ENCODE data around the gene TBX21. TPM values are rescaled to one million over a fixed set of nuclear protein-coding genes. Genes with fewer than 3 reads are reported as not detected.

Gene TBX21
- total RNA-seq, 1 experiment from 2014 or later, result not detected

- Histone ChIP-seq H3K27me3 (ENCODE audit: low read length) (no peaks in the 10 kb centered on the region), H3K4me3 (ENCODE audit: low read length) (no peak overlapping the region), H3K27ac (ENCODE audit: low read length) (no peak overlapping the region), H3K79me2 (ENCODE audit: low read length) (no peaks in the 10 kb centered on the region), H3K4me2 (ENCODE audit: low read length) (no peak overlapping the region), H4K20me1 (ENCODE audit: low read length) (no peaks in the 10 kb centered on the region), H3F3A (ENCODE audit: low read length, unreplicated experiment) (peaks cover 5% of the 10 kb centered on the region), H3K9me2 (replicated peaks; ENCODE audit: low read length) (no peaks in the 10 kb centered on the region), H3K9ac (ENCODE audit: low read length) (no peak overlapping the region), H3K36me3 (ENCODE audit: low read depth, low read length) (peaks cover 10% of the 10 kb centered on the region; the same call in 1 of the 2 replicates), H3K4me1 (ENCODE audit: insufficient read depth, low read length) (peaks cover 12% of the 10 kb centered on the region; the same call in 1 of the 2 replicates), H3K9me3 (ENCODE audit: low read length) (no peaks in the 10 kb centered on the region), H2AFZ (ENCODE audit: low read length) (no peak overlapping the region)
- DNase-seq (no peak), ATAC-seq (no peak)
- POLR2A ChIA-PET (ENCODE audit: unreplicated experiment), result no interaction called here
- no TSS peak for BruUV-seq (replicated peaks)
- CTCF ChIA-PET, result no interaction called here
- TF ChIP-seq EZH2phosphoT487 (IDR thresholded peaks at IDR 0.05; ENCODE audit: borderline replicate concordance, low read length), result no peak
- TF ChIP-seq EZH2 (IDR thresholded peaks at IDR 0.05; ENCODE audit: low read length, unreplicated experiment), result no peak
- TF ChIP-seq, protein P1, sequence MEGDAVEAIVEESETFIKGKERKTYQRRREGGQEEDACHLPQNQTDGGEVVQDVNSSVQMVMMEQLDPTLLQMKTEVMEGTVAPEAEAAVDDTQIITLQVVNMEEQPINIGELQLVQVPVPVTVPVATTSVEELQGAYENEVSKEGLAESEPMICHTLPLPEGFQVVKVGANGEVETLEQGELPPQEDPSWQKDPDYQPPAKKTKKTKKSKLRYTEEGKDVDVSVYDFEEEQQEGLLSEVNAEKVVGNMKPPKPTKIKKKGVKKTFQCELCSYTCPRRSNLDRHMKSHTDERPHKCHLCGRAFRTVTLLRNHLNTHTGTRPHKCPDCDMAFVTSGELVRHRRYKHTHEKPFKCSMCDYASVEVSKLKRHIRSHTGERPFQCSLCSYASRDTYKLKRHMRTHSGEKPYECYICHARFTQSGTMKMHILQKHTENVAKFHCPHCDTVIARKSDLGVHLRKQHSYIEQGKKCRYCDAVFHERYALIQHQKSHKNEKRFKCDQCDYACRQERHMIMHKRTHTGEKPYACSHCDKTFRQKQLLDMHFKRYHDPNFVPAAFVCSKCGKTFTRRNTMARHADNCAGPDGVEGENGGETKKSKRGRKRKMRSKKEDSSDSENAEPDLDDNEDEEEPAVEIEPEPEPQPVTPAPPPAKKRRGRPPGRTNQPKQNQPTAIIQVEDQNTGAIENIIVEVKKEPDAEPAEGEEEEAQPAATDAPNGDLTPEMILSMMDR (conservative IDR thresholded peaks at IDR 0.05; ENCODE audit: low read depth, low read length), result no peak
- intact Hi-C loops (cut with micrococcal nuclease), result no loop called here
Measured at GRCh38 chr17:47690121-47690520, 42.9 kb upstream of the TBX21 start.

- Histone ChIP-seq H4K20me1 (ENCODE audit: low read length) (no peaks in the 10 kb centered on the region), H3K4me3 (ENCODE audit: low read length) (no peak overlapping the region), H2AFZ (ENCODE audit: low read length) (no peak overlapping the region), H3K79me2 (ENCODE audit: low read length) (no peaks in the 10 kb centered on the region), H3K36me3 (ENCODE audit: low read depth, low read length) (no peaks in the 10 kb centered on the region), H3K9ac (ENCODE audit: low read length) (no peak overlapping the region), H3K27ac (ENCODE audit: low read length) (no peak overlapping the region), H3K9me3 (ENCODE audit: low read length) (no peaks in the 10 kb centered on the region), H3K27me3 (ENCODE audit: low read length) (no peaks in the 10 kb centered on the region), H3K4me2 (ENCODE audit: low read length) (no peak overlapping the region), H3F3A (ENCODE audit: low read length, unreplicated experiment) (no peaks in the 10 kb centered on the region), H3K4me1 (ENCODE audit: insufficient read depth, low read length) (peaks cover 15% of the 10 kb centered on the region; the same call in 1 of the 2 replicates), H3K9me2 (replicated peaks; ENCODE audit: low read length) (no peaks in the 10 kb centered on the region)
- intact Hi-C loops (cut with micrococcal nuclease), result no loop called here
- BruUV-seq (replicated peaks), result no TSS peak
- TF ChIP-seq EZH2 (IDR thresholded peaks at IDR 0.05; ENCODE audit: low read length, unreplicated experiment) (no peak), EZH2phosphoT487 (IDR thresholded peaks at IDR 0.05; ENCODE audit: borderline replicate concordance, low read length) (no peak)
- TF ChIP-seq, protein P1 (conservative IDR thresholded peaks at IDR 0.05; ENCODE audit: low read depth, low read length), result no peak
- CTCF ChIA-PET, result no interaction called here
- ATAC-seq, result no peak
- DNase-seq, result no peak
- POLR2A ChIA-PET (ENCODE audit: unreplicated experiment), result no interaction called here
Measured at GRCh38 chr17:47692137-47692894, 40.7 kb upstream of the TBX21 start.
